Panc1 (cell line): Measurements from ENCODE around the gene IGF1R.

Source experiments
- CTCF ChIP-seq: fragments of 450-650 bp; IDR thresholded peaks from 2 replicates; pipeline ENCODE4 v1.5.1; 2017; ENCODE audit warnings: mild to moderate bottlenecking
- POLR2AphosphoS5 ChIP-seq: IDR thresholded peaks from 2 replicates; pipeline ENCODE4 v1.6.1; 2012; ENCODE audit warnings: mild to moderate bottlenecking, low read depth, low read length, moderate library complexity
- REST ChIP-seq, 2 experiments: IDR thresholded peaks; 2 replicates each; pipeline ENCODE4 v1.6.1; 2011 to 2012; ENCODE audit warnings: low read depth in 2 of 2, control low read depth in 1 of 2, low read length in 1 of 2, mild to moderate bottlenecking in 1 of 2, moderate library complexity in 1 of 2; ENCODE audit not compliant: insufficient read depth in 1 of 2
- SIN3A ChIP-seq: IDR thresholded peaks from 2 replicates; pipeline ENCODE4 v1.6.1; 2012; ENCODE audit warnings: low read depth, mild to moderate bottlenecking, low read length, moderate library complexity, borderline replicate concordance; ENCODE audit not compliant: insufficient read depth
- TCF7L2 ChIP-seq: IDR thresholded peaks from 2 replicates; pipeline ENCODE4 v1.6.1; 2011; ENCODE audit warnings: mild to moderate bottlenecking, low read depth, low read length, inconsistent platforms

DNA sequence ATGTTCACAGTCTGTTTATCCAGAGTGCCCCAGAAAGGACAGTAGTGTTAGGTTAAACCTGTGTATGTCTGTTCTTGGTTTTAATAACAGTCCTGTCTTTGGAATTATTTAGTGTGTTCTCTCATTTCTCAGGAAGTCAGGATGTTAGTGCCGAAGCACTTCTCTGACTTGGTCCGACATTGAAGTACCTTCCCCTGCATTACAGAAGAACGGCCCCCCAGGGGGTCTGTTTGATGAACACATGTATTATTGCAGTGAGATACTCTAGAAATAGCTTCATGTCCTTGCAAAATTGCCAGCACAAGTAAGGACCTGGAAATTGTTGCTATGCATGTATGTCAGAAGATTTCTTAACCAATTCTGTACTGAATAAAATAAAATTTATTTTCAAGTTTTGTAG is 110.9 kb downstream of the IGF1R start:
- TF ChIP-seq CTCF (no peak), REST (IDR thresholded peaks at IDR 0.05; ENCODE audit: insufficient read depth in 1 of 2, low read depth in 2 of 2, low read length in 1 of 2) (no peak), POLR2AphosphoS5 (no peak), SIN3A (no peak), TCF7L2 (no peak)
